ENCODE results near the gene GIPR.
"Not testable (repeated sequence)": the region's sequence is repeated elsewhere in the genome, so short reads cannot be mapped to it uniquely, and the experiment has no call there.

Gene GIPR

GRCh38 chr19:45711851-45712698 is 44.1 kb downstream of the GIPR start:
- no peak overlapping the region for H3K27ac ChIP-seq
- no peaks in the 10 kb centered on the region for H3K27me3 ChIP-seq
- peaks cover 44% of the 10 kb centered on the region for H4K20me1 ChIP-seq
- H3K4me1 ChIP-seq: peaks cover 29% of the 10 kb centered on the region
- H3K36me3 ChIP-seq: peaks cover 50% of the 10 kb centered on the region
- no peaks in the 10 kb centered on the region for H3K9me3 ChIP-seq
- no peak overlapping the region for H3K4me2 ChIP-seq
- no peak overlapping the region for H3K4me3 ChIP-seq
- no peak overlapping the region for H3K9ac ChIP-seq
- TF ChIP-seq Cebpa-rat (IDR thresholded peaks at IDR 0.05): no peak

GRCh38 chr19:45712699-45713067 is 44.7 kb downstream of the GIPR start:
- no peak for TF ChIP-seq Cebpa-rat (IDR thresholded peaks at IDR 0.05)
- Histone ChIP-seq H3K9me3 (no peaks in the 10 kb centered on the region), H3K36me3 (peaks cover 50% of the 10 kb centered on the region), H3K4me2 (no peak overlapping the region), H3K4me1 (peaks cover 23% of the 10 kb centered on the region), H3K27ac (no peak overlapping the region), H3K4me3 (no peak overlapping the region), H4K20me1 (peaks cover 44% of the 10 kb centered on the region), H3K27me3 (no peaks in the 10 kb centered on the region), H3K9ac (no peak overlapping the region)

- Histone ChIP-seq H4K20me1 (peaks cover 44% of the 10 kb centered on the region), H3K27me3 (no peaks in the 10 kb centered on the region), H3K4me3 (no peak overlapping the region), H3K4me1 (peaks cover 24% of the 10 kb centered on the region), H3K4me2 (no peak overlapping the region), H3K27ac (no peak overlapping the region), H3K9ac (no peak overlapping the region), H3K9me3 (no peaks in the 10 kb centered on the region), H3K36me3 (peaks cover 49% of the 10 kb centered on the region)
- no peak for TF ChIP-seq Cebpa-rat (IDR thresholded peaks at IDR 0.05)
Measured at GRCh38 chr19:45713141-45713540, 45.1 kb downstream of the GIPR start.

GRCh38 chr19:45715139-45715538 is 47.1 kb downstream of the GIPR start:
- TF ChIP-seq Cebpa-rat (IDR thresholded peaks at IDR 0.05): no peak
- peaks cover 30% of the 10 kb centered on the region for H3K4me1 ChIP-seq
- no peak overlapping the region for H3K27ac ChIP-seq
- H3K36me3 ChIP-seq: peaks cover 49% of the 10 kb centered on the region
- peaks cover 44% of the 10 kb centered on the region for H4K20me1 ChIP-seq
- H3K4me2 ChIP-seq: peak overlapping the region; percentile 95; the same call in 1 of the 2 replicates
- no peak overlapping the region for H3K9ac ChIP-seq
- H3K27me3 ChIP-seq: no peaks in the 10 kb centered on the region
- no peaks in the 10 kb centered on the region for H3K9me3 ChIP-seq
- H3K4me3 ChIP-seq: no peak overlapping the region

GRCh38 chr19:45716359-45717130 is 48.5 kb downstream of the GIPR start:
- peaks cover 34% of the 10 kb centered on the region for H4K20me1 ChIP-seq
- TF ChIP-seq Cebpa-rat (IDR thresholded peaks at IDR 0.05): no peak
- H3K36me3 ChIP-seq: peaks cover 48% of the 10 kb centered on the region
- H3K27ac ChIP-seq: peak overlapping the region; percentile 86
- H3K4me3 ChIP-seq: peak overlapping the region; percentile 82
- peaks cover 30% of the 10 kb centered on the region for H3K4me1 ChIP-seq
- peak overlapping the region; percentile 95 for H3K4me2 ChIP-seq
- H3K9ac ChIP-seq: peak overlapping the region; percentile 90
- no peaks in the 10 kb centered on the region for H3K9me3 ChIP-seq
- no peaks in the 10 kb centered on the region for H3K27me3 ChIP-seq

- Histone ChIP-seq H3K4me1 (peaks cover 30% of the 10 kb centered on the region), H3K27ac (peak overlapping the region; percentile 86), H4K20me1 (peaks cover 26% of the 10 kb centered on the region), H3K4me2 (peak overlapping the region; percentile 95), H3K9me3 (no peaks in the 10 kb centered on the region), H3K4me3 (peak overlapping the region; percentile 82), H3K27me3 (no peaks in the 10 kb centered on the region), H3K36me3 (peaks cover 48% of the 10 kb centered on the region), H3K9ac (peak overlapping the region; percentile 90)
- TF ChIP-seq Cebpa-rat (IDR thresholded peaks at IDR 0.05): no peak
Measured at GRCh38 chr19:45717131-45717982, 49.3 kb downstream of the GIPR start.

GRCh38 chr19:45717983-45718650 is 50.1 kb downstream of the GIPR start:
- Histone ChIP-seq H3K4me1 (peaks cover 30% of the 10 kb centered on the region), H3K4me2 (peak overlapping the region; percentile 84), H3K36me3 (peaks cover 48% of the 10 kb centered on the region), H3K4me3 (peak overlapping the region; percentile 82), H3K9ac (peak overlapping the region; percentile 63), H4K20me1 (peaks cover 21% of the 10 kb centered on the region), H3K27ac (peak overlapping the region; percentile 73), H3K9me3 (no peaks in the 10 kb centered on the region), H3K27me3 (no peaks in the 10 kb centered on the region)
- TF ChIP-seq Cebpa-rat (IDR thresholded peaks at IDR 0.05): no peak

- peaks cover 52% of the 10 kb centered on the region for H3K36me3 ChIP-seq
- H3K4me2 ChIP-seq, H3K27ac ChIP-seq: not testable (repeated sequence)
Measured at GRCh38 chr19:45720065-45720464, 52.0 kb downstream of the GIPR start.

GRCh38 chr19:45728683-45729082 is 60.7 kb downstream of the GIPR start:
- H3K27me3 ChIP-seq, H3K9ac ChIP-seq, H3K27ac ChIP-seq, H3K9me3 ChIP-seq, H3K4me3 ChIP-seq: not testable (repeated sequence)
- Histone ChIP-seq H4K20me1 (peaks cover 58% of the 10 kb centered on the region), H3K4me2 (peak overlapping the region; percentile 96; the same call in 1 of the 2 replicates), H3K4me1 (peaks cover 33% of the 10 kb centered on the region), H3K36me3 (peaks cover 27% of the 10 kb centered on the region)

More at GRCh38 chr19:45720065-45720464, 52.0 kb downstream of the GIPR start:
- H3K4me1 ChIP-seq: peaks cover 26% of the 10 kb centered on the region
- not testable (repeated sequence) for H3K27me3 ChIP-seq, H3K9me3 ChIP-seq, H3K4me3 ChIP-seq, H3K9ac ChIP-seq
- peaks cover 26% of the 10 kb centered on the region for H4K20me1 ChIP-seq
